Fibroblast of lung (primary cell): ENCODE measurements around the gene MAN1A2. TPM values are rescaled to one million over a fixed set of nuclear protein-coding genes. Genes with fewer than 3 reads are reported as not detected.
"Not testable (repeated sequence)": the region's sequence is repeated elsewhere in the genome, so short reads cannot be mapped to it uniquely, and the experiment has no call there.

Experiments
- DNase-seq, 2 donors: peaks; one replicate each; pipeline versions ENCODE4 v3.0.0 to v3.0.0-alpha.2; 2010; ENCODE audit warnings: low read depth in 2 of 2
- H2AFZ ChIP-seq: 2 replicates; pipeline ENCODE4 v1.5.1; 2012; ENCODE audit warnings: low read length, control low read depth, inconsistent platforms
- H3K27ac ChIP-seq: 2 replicates; pipeline ENCODE4 v1.5.1; 2011; ENCODE audit warnings: low read length, control low read depth; ENCODE audit not compliant: insufficient read depth
- H3K27me3 ChIP-seq: 2 replicates; pipeline ENCODE4 v1.5.1; 2011; ENCODE audit warnings: mild to moderate bottlenecking, low read length; ENCODE audit not compliant: control insufficient read depth, insufficient read depth
- H3K36me3 ChIP-seq: 2 replicates; pipeline ENCODE4 v1.5.1; 2011; ENCODE audit warnings: low read length; ENCODE audit not compliant: control insufficient read depth, insufficient read depth
- H3K4me1 ChIP-seq: 2 replicates; pipeline ENCODE4 v1.5.1; 2011; ENCODE audit warnings: low read length; ENCODE audit not compliant: control insufficient read depth, insufficient read depth; ENCODE audit errors: extremely low read depth
- H3K4me2 ChIP-seq: 2 replicates; pipeline ENCODE4 v1.5.1; 2011; ENCODE audit warnings: low read length, control low read depth; ENCODE audit not compliant: insufficient read depth; ENCODE audit errors: extremely low read depth
- H3K4me3 ChIP-seq, 4 experiments: fragments of 200-600 bp in 1 of 4; sonication (generic) in 1 of 4; replicated peaks in 1 of 4; 2 replicates each; pipeline ENCODE4 v1.5.1; 2011 to 2016; ENCODE audit warnings: low read length in 4 of 4, low read depth in 3 of 4, mild to moderate bottlenecking in 3 of 4, control low read depth in 2 of 4, inconsistent platforms in 1 of 4, mixed read lengths in 1 of 4; ENCODE audit not compliant: insufficient read depth in 1 of 4; ENCODE audit errors: control extremely low read depth in 1 of 4
- H3K79me2 ChIP-seq: 2 replicates; pipeline ENCODE4 v1.5.1; 2012; ENCODE audit warnings: mild to moderate bottlenecking, low read length, inconsistent platforms; ENCODE audit not compliant: control insufficient read depth, insufficient read depth
- H3K9ac ChIP-seq: 2 replicates; pipeline ENCODE4 v1.5.1; 2011; ENCODE audit warnings: mild to moderate bottlenecking, low read length, control low read depth; ENCODE audit not compliant: insufficient read depth
- H3K9me3 ChIP-seq: 2 replicates; pipeline ENCODE4 v1.5.1; 2012; ENCODE audit warnings: low read depth, low read length; ENCODE audit not compliant: control insufficient read depth, insufficient read depth
- H4K20me1 ChIP-seq: 2 replicates; pipeline ENCODE4 v1.5.1; 2011; ENCODE audit warnings: low read length; ENCODE audit not compliant: control insufficient read depth, insufficient read depth; ENCODE audit errors: extremely low read depth
- CTCF ChIP-seq, 2 donors: IDR thresholded peaks in 1 of 2; conservative IDR thresholded peaks in 1 of 2; 1 replicate in 1 of 2; 2 replicates in 1 of 2; pipeline ENCODE4 v1.5.1; 2011 to 2012; ENCODE audit warnings: low read length in 2 of 2, control low read depth in 1 of 2, inconsistent platforms in 1 of 2, low read depth in 1 of 2, mild to moderate bottlenecking in 1 of 2
- EZH2 ChIP-seq: IDR thresholded peaks from 2 replicates; pipeline ENCODE4 v1.5.1; 2012; ENCODE audit warnings: low read length, control low read depth, mild to moderate bottlenecking; ENCODE audit errors: missing control alignments
- polyA plus RNA-seq, 2 donors: library from polyadenylated mRNA; depleted of rRNA in 1 of 2; stranded (reverse) in 1 of 2; unstranded in 1 of 2; fragments of >200 nt; gene quantifications; 2 replicates each; pipeline ENCODE4 v1.2.1, GENCODE V29; 2011 to 2012; ENCODE audit warnings: missing spikeins in 1 of 2
- total RNA-seq: library from RNA; depleted of rRNA; stranded (reverse); fragments of >200 nt; gene quantifications from 2 replicates; pipeline ENCODE4 v1.2.1, GENCODE V29; 2014

MAN1A2 gene
- total and polyA plus RNA-seq, 2 donors (not counting 1 experiment from before 2014, with no cell fraction given), result 41.9 to 43.6 TPM

DNA sequence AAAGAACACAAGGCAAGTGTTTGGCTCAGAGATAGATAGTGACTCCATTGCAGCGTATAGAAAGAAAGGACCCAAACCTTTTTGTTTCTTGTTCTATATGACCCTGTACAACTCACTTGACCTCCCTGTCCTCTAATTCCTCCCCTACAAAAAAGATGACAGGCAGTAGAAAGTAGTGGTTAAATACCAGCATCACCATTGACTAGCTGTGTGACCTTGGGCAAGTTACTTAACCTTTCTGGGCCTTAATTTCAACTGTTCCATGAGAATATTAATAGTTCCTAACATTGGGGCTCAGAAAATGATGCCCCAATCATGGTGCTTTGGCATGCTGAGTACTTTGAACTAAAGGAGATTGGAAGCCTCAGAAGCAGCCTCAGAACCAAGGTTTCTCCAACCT lies 46.7 kb upstream of the MAN1A2 start:
- TF ChIP-seq CTCF (conservative IDR thresholded peaks at IDR 0.05 in 1 of 2, IDR thresholded peaks at IDR 0.05 in 1 of 2; ENCODE audit: low read depth in 1 of 2, low read length in 2 of 2) (no peak), EZH2 (no peak)
- H3K9ac ChIP-seq, result no peak overlapping the region
- no peaks in the 10 kb centered on the region for H3K36me3 ChIP-seq
- no peaks in the 10 kb centered on the region for H3K9me3 ChIP-seq
- no peaks in the 10 kb centered on the region for H4K20me1 ChIP-seq
- H3K4me3 ChIP-seq, result no peak overlapping the region
- H3K27ac ChIP-seq, result no peak overlapping the region
- H3K79me2 ChIP-seq, result no peaks in the 10 kb centered on the region
- H3K27me3 ChIP-seq, result peaks cover 10% of the 10 kb centered on the region
- no peak for DNase-seq
- H2AFZ ChIP-seq, result no peak overlapping the region
- no peak overlapping the region for H3K4me2 ChIP-seq
- H3K4me1 ChIP-seq, result no peaks in the 10 kb centered on the region

GRCh38 chr1:117321680-117322609 lies 45.3 kb upstream of the MAN1A2 start:
- Histone ChIP-seq H3K4me2 (no peak overlapping the region), H3K4me3 (no peak overlapping the region), H3K36me3 (no peaks in the 10 kb centered on the region), H3K4me1 (no peaks in the 10 kb centered on the region), H2AFZ (no peak overlapping the region), H3K27me3 (peaks cover 10% of the 10 kb centered on the region), H3K9me3 (no peaks in the 10 kb centered on the region), H3K27ac (no peak overlapping the region), H3K9ac (no peak overlapping the region), H4K20me1 (no peaks in the 10 kb centered on the region), H3K79me2 (no peaks in the 10 kb centered on the region)
- DNase-seq, result no peak
- no peak for TF ChIP-seq CTCF (conservative IDR thresholded peaks at IDR 0.05 in 1 of 2, IDR thresholded peaks at IDR 0.05 in 1 of 2; ENCODE audit: low read depth in 1 of 2, low read length in 2 of 2)
- no peak for TF ChIP-seq EZH2

GRCh38 chr1:117324357-117324756 lies 42.9 kb upstream of the MAN1A2 start:
- no peak for DNase-seq
- Histone ChIP-seq H3K79me2 (no peaks in the 10 kb centered on the region), H3K27ac (no peak overlapping the region), H3K9ac (no peak overlapping the region), H4K20me1 (no peaks in the 10 kb centered on the region), H3K27me3 (peaks cover 10% of the 10 kb centered on the region), H3K4me1 (no peaks in the 10 kb centered on the region), H3K9me3 (no peaks in the 10 kb centered on the region), H3K4me2 (no peak overlapping the region), H3K4me3 (no peak overlapping the region), H3K36me3 (no peaks in the 10 kb centered on the region), H2AFZ (no peak overlapping the region)
- no peak for TF ChIP-seq EZH2
- TF ChIP-seq CTCF (conservative IDR thresholded peaks at IDR 0.05 in 1 of 2, IDR thresholded peaks at IDR 0.05 in 1 of 2; ENCODE audit: low read depth in 1 of 2, low read length in 2 of 2), result no peak

DNA sequence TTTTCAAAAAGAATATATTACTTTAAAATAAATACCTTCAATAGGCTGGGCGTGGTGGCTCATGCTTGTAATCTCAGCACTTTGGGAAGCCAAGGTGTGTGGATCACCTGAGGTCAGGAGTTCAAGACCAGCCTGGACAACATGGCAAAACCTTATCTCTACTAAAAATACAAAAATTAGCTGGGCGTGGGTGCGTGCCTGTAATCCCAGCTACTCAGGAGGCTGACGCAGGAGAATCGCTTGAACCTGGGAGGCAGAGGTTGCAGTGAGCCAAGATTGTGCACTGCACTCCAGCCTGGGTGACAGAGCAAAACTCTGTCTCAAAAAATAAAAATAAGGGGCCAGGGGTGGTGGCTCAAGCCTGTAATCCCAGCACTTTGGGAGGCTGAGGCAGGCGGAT lies 41.2 kb upstream of the MAN1A2 start:
- DNase-seq, H2AFZ ChIP-seq, H3K4me3 ChIP-seq, H3K9ac ChIP-seq, H3K36me3 ChIP-seq, H3K27ac ChIP-seq, H3K4me2 ChIP-seq, H3K9me3 ChIP-seq, H3K27me3 ChIP-seq, H3K79me2 ChIP-seq, H4K20me1 ChIP-seq, H3K4me1 ChIP-seq: not testable (repeated sequence)
